Stimulated activated naive CD4-positive, alpha-beta T cell (primary cell): Measurements from ENCODE around the gene CMSS1.

Source experiments
- DNase-seq, 6 experiments: peaks; one replicate each; lab custom pipeline; 2025; lab: John Stamatoyannopoulos, UW

CMSS1 gene

DNA sequence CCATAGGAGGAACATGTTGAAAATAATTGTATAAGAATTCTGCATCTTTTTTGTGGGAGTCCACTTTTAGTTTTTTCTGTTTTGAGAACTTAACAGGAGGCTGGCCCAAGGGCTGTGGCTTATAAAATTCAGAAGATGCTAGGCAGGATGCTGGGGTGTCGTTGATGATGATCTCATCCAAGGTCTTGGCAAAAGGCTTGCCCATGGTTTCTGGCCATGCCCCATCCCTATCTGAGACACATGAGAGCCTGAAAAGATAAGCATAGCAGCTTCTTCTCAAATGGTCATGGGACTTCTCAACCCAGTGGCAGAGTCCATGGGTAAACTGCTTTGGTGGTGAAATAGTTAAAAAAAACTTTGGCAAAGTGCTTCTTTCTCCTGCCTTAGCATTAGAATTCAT, 35.2 kb downstream of the CMSS1 start:
- DNase-seq: no peak

GRCh38 chr3:99854756-99855298, 37.2 kb downstream of the CMSS1 start:
- DNase-seq: no peak

DNA sequence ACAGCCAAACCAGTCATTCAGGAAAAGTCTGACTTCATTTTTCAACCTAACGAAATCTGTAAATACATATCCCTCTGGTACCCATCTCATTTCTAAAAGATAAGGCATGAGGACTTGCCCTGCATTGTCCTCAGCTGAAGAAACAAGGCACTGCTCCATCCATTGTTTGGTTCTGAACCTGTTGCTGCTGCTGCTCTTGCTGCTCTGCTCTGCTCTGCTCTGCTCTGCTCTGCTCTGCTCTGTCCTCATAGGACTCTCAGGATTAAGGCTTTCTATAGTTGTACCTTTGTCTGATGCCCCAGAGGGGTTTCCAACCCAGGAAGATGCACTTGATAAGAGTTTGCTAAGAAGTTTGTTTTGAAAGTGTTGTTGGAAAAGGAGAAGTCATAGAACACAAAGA, 38.2 kb downstream of the CMSS1 start:
- no peak for DNase-seq

- no peak for DNase-seq
Observed at GRCh38 chr3:99856437-99857220, 39.0 kb downstream of the CMSS1 start.

DNA sequence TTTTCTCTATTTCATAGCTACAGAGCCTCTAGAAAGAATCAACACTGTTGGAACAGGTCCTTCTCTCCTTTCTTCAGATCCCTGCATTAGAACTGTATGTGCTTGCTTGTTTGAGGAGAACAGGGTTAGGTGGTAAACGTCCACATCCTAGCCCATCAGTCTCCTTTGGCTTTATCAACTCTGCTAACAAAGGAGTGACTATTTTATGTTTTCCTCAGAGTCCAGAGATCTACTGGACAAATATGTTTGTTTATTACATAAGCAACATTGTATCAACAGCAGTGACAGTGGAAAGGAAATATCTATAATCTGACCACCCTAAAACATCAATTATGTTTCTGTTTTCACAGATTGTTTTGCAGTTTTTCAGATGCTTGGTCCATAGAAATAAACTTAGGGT, 39.6 kb downstream of the CMSS1 start:
- DNase-seq: no peak

- DNase-seq: no peak
Observed at GRCh38 chr3:99858469-99858868, 40.8 kb downstream of the CMSS1 start.

DNA sequence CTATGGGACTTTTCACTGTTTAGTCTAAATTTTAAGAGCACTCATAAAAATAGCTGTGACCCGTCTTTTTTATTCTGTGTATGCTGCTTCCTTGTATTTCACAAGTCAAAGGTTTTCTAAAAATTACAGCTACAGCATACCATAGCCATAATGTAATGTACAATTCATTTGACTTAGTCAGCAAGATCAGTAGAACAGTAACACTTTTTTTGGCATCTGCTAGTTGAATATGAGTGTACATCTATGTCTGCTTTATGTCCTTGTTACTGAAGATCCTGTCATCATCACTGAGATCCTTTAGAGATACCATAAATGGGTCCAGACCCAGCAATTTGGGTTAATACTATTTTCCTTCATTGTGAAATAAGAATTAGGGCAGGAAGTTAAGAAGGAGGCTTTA, 42.2 kb downstream of the CMSS1 start:
- DNase-seq: no peak

DNA sequence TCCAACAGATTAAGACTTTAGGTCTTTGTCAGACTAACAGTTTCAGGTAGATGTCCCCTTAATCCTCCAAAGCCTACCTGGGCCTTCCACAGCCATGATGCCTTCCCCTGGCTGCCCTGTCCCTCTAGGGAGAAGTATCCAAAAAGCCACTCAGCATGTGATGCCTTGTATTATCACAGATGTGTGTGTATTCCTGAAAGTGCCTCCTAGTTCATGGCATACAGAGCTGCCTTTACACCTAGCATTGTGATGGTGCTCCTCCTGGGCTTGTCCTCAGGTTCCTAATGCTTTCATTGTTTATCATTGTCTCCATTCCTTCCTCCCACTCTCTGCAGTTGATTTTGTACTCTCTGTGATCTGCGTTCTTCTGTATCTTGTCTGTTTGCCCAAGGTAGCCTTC, 43.6 kb downstream of the CMSS1 start:
- DNase-seq: no peak

DNA sequence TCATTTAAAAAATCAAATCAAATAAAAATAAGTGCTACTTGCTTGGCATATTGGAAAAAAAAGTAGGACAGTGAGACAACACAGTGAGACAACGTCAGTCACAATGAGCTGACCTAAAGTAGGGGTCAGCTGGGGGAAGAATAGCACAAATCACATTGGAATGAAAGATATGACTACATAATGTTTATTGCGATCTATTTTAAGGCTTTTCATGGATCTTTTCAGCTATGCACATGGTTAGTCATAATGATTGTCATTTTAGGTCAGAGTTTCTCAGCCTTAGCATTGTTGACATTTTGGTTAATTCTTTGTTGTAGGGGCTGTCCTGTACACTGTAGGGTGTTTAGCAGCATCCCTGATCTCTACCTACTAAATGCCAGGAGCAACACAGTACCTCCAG, 44.5 kb downstream of the CMSS1 start:
- DNase-seq: no peak

DNA sequence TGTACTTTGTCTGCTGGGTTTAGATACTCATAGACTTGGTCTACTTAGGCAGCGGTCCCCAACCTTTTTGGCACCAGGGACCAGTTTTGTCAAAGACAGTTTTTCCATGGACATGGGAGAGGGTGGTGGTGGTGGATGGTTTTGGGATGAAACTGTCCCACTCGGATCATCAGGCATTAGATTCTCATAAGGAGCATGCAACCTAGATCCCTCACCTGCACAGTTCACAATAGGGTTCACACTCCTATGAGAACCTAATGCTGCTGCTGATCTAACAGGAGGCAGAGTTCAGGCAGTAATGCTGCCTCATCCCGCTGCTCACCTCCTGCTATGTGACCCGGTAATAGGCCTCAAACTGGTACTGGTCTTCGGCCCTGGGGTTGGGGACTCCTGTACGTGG, 45.3 kb downstream of the CMSS1 start:
- no peak for DNase-seq

- DNase-seq: no peak
Observed at GRCh38 chr3:99863588-99863987, 45.9 kb downstream of the CMSS1 start.

DNA sequence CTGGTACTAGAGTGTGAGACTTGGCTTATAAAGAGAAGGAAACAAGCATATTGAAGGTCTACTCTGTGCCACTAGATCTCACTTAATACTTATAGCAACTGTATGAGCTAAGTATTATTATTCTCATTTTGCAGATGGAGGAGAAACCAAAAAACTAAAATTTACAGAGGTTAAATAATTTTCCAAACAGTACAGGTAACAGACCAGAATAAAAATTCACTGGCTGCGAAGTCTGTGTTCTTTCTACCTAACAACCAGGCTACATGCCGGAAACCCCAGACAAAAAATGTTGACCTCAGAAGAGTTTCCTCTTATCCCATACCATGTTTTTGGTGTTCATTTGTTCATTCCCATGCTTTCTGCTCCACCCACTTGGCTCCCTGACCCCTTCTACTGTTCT, 46.6 kb downstream of the CMSS1 start:
- no peak for DNase-seq

DNA sequence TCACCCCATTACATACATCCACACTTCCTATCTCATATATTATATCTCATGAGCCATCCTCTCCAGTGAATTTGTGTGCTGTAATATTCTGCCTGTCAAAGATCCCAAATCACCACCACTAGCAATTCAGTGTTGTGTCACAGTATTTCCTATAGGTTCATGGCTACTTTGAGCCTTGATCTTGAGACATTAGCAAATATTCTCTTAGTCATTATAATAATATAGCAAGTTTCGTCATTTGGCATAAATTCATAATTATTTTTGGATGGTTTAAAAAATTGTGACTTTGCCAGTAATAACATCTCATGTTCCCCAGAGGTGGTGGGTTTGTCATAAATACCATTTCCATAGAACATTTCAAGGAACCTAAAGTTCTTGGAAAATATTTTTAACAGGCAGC, 47.7 kb downstream of the CMSS1 start:
- DNase-seq: no peak

GRCh38 chr3:99866261-99866761, 48.6 kb downstream of the CMSS1 start:
- no peak for DNase-seq

DNA sequence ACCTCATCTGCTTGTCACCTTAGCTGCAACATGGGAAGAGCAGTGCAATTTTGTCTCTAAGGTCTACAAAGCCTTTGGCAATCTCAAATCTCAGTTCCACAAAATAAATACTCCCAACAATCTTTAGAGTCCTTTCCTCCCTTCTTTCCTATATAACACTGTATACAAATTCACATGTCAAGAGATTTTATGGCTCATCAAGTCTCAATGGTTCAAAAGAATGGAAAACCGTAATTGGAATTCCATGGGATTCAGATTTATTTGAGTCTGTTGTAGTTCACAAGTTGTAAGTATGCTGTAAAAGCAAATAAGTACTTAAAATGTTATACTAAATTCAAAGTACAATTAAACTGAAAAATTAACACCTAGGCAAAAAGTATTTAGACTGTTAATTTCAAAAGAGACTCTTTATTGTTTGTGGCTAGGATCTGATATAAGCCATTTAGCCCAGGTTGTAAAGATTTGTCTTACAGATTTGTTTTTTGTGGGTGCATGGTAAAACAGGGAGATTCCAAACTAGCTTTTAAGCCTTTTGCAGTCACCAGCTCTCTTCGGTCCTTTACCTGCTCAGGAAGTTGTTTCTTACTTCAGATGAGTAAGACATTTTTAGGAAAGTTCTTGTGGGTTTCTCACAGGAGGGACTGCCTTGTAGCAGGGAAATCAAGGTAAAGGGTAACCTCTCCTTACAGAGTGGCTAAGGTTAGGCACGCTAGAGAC, 50.1 kb downstream of the CMSS1 start:
- DNase-seq: no peak

DNA sequence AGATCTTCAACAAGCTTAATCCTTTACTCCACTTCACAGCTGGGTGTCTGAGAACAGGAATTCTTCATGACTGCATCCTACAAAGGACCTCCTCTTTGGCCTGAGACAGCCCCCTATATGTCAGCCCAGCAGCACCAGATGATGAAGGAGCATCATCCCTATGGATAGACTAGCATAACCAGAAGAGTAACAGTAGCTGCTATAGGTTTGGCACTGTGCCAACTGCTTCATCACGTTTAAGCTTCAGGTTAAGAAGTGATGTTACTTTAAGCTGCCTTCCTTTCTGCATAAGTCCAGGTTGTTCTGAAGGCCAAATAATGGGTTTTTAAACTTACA, 50.6 kb downstream of the CMSS1 start:
- no peak for DNase-seq

DNA sequence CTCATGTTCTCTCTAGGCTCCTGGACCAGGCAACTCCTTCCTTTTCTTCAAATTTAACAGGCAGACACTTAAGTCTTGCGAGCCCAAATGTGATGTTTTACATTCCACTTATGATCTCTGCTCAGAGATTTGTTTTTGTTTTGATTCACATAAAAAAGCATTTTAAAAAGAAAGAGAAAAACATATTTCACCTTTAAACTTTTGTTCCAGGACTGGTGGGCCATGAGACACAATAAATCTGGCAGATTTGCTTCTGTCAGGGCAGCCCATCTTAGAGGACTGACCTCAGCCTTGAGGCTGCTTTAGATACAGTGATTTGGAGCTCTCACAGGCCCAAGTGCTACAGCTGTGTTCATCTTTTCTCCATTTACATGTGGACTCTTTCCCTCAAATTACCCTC, 52.0 kb downstream of the CMSS1 start:
- DNase-seq: no peak

DNA sequence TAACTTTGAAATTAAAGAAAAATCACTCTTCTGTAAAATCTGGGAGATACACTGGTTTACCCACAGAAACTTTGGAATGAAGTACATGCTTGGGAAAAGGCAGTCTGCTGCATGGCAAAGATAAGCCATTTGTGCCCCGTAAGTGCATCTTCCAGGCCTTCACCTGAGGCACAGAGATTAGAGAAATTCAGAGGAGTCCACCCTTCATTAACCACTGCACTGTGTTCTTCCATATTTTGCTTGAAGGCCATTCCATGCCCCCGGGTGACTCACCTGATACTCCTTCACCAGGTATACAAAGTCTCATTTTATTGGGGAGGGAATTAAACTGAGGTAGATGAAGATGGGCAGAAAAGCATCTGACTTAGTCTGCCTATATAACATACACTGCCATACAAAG, 53.0 kb downstream of the CMSS1 start:
- no peak for DNase-seq

DNA sequence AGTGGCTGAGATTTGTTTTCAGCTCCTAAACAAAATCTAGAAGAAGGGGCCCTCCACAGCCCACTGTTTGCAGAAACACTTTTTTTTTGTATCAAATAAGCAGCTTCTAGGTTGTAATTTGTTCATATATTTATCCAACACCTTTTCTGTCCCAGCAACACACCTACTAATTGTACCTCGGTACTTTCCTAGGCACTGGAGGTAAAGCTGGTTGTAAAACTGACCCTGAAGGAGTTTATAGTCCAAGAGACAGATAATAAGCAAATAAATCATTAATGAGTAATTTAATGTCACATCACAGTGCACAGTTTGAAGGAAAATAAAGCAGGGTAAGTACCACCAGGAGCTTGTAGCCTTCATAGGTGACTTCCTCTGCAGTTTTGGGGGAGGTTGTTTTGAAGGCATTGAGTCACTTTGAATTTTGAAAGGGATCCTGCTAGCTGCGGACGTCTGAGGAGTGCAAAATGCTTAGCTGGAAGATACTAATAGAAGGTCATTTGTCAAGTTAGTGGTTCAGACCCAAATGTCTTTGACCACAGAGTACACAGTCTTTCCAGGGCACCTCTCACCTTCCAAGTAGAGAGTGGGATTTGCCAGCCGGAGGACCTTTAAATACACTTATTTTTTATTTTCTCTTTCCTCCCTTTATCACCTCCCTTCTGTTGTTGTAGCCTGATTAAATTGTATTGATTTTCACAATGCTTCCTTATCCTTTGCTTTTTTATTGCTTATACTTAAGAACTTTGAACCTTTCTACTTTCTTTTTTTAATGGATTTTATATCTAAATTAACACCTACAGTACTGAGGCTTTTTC, 53.8 kb downstream of the CMSS1 start:
- no peak for DNase-seq

DNA sequence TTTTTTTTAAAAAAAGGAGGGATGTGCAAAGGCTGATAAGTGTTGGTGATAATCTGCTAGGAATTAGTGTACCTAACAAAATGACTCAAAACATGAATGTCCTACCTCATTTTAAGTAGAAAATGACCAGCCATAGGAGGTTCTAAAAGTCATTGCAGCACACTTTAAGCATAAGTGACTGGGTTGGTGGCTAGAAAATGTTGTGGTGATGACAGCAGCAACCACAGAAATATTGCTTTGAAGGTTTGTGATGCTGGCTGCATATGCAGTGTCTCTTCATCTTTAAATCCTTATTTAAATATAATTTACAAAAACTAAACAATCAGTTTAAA, 55.2 kb downstream of the CMSS1 start:
- no peak for DNase-seq

DNA sequence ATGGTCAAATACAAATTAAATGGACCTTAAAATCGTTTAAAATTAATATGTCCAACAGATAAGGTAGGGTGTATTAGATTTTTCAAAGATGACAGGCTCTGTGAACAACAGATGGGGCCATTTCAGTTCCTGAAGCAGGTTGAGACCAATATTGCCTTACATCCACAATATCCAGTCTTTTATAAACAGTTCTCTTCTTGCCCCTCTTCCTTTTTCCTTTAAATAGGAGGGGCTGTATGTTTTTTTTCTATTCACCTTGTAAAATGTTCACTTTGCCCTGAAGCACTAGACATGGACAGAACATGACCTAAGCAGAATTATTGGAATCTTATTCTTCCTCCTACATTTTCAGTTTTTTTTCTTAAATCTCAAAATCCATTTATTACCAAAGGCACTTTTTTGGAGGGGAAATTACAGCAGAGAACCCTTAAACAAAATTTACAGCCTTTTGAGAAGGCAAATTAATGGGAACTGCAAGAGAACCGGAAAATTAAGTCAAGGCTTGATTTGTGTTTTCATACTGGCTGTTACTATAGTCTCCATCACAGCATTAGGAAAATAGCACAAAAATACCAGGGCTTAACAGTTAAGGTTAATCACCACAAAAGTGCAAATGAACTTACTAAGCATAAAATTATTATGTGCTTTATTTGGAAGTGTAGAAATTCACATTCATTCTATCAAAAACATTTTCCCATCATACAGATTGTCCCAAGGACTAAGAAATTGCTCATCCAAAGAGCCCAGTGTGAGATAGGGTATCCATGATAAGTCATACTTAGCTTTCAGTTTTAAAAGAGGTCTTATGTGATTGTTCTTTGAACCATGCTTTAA, 55.8 kb downstream of the CMSS1 start:
- DNase-seq: no peak
